Lower lobe of right lung (tissue), 2 donors: ENCODE results near the gene RUVBL2. TPM values are rescaled to one million over a fixed set of nuclear protein-coding genes. Genes with fewer than 3 reads are reported as not detected.
"Not testable (repeated sequence)": the region's sequence is repeated elsewhere in the genome, so short reads cannot be mapped to it uniquely, and the experiment has no call there.

Source experiments
- ATAC-seq, 2 donors: fragments of 200-7000 bp; cut with Tn5 transposase; one replicate each; pipeline ENCODE4 v1.9.1; 2020 to 2022; ENCODE audit warnings: mild to moderate bottlenecking in 2 of 2, moderate library complexity in 2 of 2
- DNase-seq: peaks from one replicate; pipeline ENCODE4 v3.0.0-alpha.2; 2020
- H3K27ac ChIP-seq: fragments of 200-600 bp; one replicate; pipeline ENCODE4 v1.8.0; 2022
- H3K27me3 ChIP-seq: fragments of 200-600 bp; one replicate; pipeline ENCODE4 v1.8.0; 2022; ENCODE audit warnings: low read depth
- H3K36me3 ChIP-seq: fragments of 200-600 bp; one replicate; pipeline ENCODE4 v1.8.0; 2022; ENCODE audit warnings: mild to moderate bottlenecking
- H3K4me1 ChIP-seq: fragments of 200-600 bp; one replicate; pipeline ENCODE4 v1.8.0; 2022
- H3K4me3 ChIP-seq: fragments of 200-600 bp; one replicate; pipeline ENCODE4 v1.8.0; 2022; ENCODE audit warnings: mild to moderate bottlenecking
- H3K9me3 ChIP-seq: fragments of 200-600 bp; one replicate; pipeline ENCODE4 v1.8.0; 2022
- CTCF ChIP-seq: fragments of 200-600 bp; IDR thresholded peaks from one replicate; pipeline ENCODE4 v1.8.0; 2022; ENCODE audit warnings: antibody characterized with exemption, mild to moderate bottlenecking
- intact Hi-C: fragments of 100-400 bp; cut with DNase I; formaldehyde crosslinking; loops from one replicate; pipeline ENCODE4 v1.11.0; 2022
- total RNA-seq: library from RNA; stranded (reverse); fragmentation: NEBNext Ultra II Directional; extraction: Animal tissue kit (Norgen Biotek cat#: 25700); gene quantifications from one replicate; pipeline ENCODE4 v1.2.1, GENCODE V29; 2021
- donor health status: DM: no; HTN: yes; CAD: no; lungs with severe emphysema.

The RUVBL2 gene
- total RNA-seq, 1 donor from 2014 or later = 45.3 TPM

DNA sequence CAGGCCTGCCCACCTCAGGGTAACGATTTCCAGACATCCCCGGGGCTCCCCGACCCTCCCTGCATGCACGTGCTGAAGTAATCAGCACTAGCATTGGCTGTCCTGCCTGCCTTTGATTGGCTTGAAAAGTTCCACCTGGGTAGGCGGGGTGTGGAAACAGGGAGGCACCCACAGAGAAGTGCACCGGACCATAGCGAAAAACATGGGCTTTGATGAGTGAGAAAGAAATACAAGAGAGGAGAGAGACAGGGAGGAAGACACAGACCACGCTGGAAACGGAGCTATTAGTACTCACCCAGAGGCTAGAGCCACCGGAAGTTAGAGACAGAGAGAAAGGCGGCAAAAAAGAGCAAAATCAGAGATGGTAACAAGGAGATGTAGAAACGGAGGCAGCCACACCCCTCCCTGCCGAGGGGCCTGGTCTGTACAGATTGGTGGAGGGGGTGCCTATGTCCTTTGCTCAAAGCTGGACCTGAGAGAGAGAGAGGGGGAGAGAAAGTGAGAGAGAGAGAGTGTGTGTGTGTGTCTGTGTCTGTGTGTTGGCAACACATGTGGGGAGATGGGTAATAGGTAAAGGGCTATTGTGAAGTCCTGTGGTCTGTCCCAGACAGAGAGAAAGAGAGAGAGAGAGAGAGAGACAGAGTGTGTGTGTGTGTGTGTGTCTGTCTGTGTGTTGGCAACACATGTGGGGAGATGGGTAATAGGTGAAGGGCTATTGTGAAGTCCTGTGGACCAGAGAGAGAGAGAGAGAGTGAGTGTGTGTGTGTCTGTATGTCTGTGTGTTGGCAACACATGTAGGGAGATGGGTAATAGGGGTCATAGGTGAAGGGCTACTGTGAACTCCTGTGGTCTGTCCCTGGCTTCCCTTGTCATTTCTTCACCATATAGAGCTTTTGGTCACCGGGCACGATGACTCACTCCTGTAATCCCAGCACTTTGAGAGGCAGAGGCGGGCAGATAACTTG is 27.5 kb downstream of the RUVBL2 start:
- peaks cover 7% of the 10 kb centered on the region for H3K27me3 ChIP-seq
- no peak for TF ChIP-seq CTCF
- no peak overlapping the region for H3K27ac ChIP-seq
- DNase-seq (no peak), ATAC-seq (no peak)
- intact Hi-C loops = no loop called here
- no peaks in the 10 kb centered on the region for H3K36me3 ChIP-seq
- no peaks in the 10 kb centered on the region for H3K9me3 ChIP-seq
- no peak overlapping the region for H3K4me3 ChIP-seq
- peaks cover 21% of the 10 kb centered on the region for H3K4me1 ChIP-seq

DNA sequence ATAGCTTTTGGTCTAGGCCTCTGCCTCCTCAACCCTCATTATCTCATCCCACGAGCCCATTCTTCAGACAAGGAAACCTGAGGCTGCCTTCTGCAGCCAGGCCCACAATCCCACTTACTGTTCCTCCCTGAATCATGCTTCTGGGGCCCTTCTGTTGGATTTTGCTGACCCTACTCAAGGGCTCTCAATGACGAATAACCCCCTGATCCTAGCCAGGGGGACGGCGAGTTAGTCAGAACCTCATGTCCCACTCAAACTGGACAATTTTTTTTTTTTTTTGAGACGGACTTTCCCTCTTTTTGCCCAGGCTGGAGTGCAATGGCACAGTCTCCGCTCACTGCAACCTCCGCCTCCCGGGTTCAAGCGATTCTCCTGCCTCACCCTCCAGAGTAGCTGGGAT is 28.4 kb downstream of the RUVBL2 start:
- H3K36me3 ChIP-seq = no peaks in the 10 kb centered on the region
- no peak overlapping the region for H3K27ac ChIP-seq
- no peak for ATAC-seq
- intact Hi-C loops = no loop called here
- TF ChIP-seq CTCF = no peak
- H3K9me3 ChIP-seq = no peaks in the 10 kb centered on the region
- peaks cover 21% of the 10 kb centered on the region for H3K4me1 ChIP-seq
- H3K27me3 ChIP-seq = peaks cover 7% of the 10 kb centered on the region
- H3K4me3 ChIP-seq = no peak overlapping the region
- no peak for DNase-seq

DNA sequence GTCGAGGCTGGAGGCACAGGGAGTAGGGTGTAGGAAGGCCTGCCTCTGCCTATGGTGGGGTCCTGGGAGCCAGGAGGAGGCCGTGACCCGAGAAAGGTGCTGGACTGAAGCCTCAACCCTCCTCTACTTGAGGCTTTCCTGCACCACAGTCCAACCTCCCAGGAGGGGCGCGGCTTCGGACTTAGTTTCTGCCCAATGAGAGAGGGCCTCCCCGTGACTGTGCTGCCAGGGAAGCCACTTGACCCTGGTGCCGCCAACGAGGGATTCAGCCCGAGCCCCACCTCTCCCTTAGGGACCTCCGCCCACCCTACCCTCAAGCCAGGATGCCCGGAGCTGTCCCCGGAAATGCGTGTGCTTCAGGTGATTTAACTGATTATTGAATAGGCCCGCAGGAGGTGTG is 30.5 kb downstream of the RUVBL2 start, which contains the start of gene CGB3:
CGB3 (minus strand) TSS at position 101 of the 400 bp plus-strand sequence. CDS start 362 bp downstream, outside the sequence.
- H3K4me3 ChIP-seq, intact Hi-C loops, DNase-seq, H3K4me1 ChIP-seq, H3K36me3 ChIP-seq, H3K27me3 ChIP-seq, H3K27ac ChIP-seq, H3K9me3 ChIP-seq, ATAC-seq: not testable (repeated sequence)

DNA sequence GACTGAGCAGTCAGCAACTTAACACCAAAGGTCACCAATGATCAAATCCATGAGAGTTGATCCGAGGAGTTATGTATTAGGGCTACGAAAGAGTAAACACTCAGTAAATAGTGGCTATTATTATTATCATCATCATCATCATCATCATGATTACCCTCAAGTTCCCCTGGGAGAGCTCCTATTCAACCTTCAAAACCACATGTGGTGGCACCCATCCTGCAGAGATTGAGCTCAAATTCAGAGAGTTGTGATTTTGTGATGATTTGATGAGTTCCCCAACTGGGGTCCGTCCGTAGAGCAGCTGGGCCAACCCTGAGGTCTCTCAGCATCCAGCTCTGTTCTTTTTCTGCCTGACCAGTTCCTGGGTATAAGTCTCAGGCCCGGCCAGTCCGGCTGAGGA is 31.4 kb downstream of the RUVBL2 start:
- H3K9me3 ChIP-seq, H3K27ac ChIP-seq, ATAC-seq, H3K4me3 ChIP-seq, H3K27me3 ChIP-seq, H3K4me1 ChIP-seq, H3K36me3 ChIP-seq, DNase-seq, intact Hi-C loops: not testable (repeated sequence)

DNA sequence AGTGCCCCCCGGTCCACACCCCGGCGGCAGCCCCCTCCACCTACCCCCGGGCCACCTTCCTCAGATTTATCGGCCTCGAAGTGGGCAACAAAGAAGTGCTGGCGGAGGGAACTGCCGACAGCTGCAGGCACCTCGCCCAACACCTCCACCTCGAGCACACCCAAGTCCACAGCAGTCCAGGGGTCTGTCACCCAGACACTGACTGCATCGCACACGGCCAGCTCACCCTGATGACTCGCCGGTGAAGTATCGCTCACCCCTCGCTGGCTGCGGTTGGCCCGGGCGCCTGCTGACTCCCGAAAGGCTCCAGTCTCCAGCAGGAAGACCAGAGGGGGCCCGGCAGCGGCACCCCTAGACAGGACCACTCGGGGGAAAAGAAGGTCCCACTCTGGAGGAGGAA is 31.9 kb downstream of the RUVBL2 start:
- intact Hi-C loops, DNase-seq, H3K4me1 ChIP-seq, H3K9me3 ChIP-seq, ATAC-seq, H3K27me3 ChIP-seq, H3K27ac ChIP-seq, H3K36me3 ChIP-seq, H3K4me3 ChIP-seq: not testable (repeated sequence)

GRCh38 chr19:49028686-49029085 is 35.0 kb downstream of the RUVBL2 start:
- H3K4me1 ChIP-seq, H3K36me3 ChIP-seq, H3K27ac ChIP-seq, DNase-seq, H3K4me3 ChIP-seq, intact Hi-C loops, H3K9me3 ChIP-seq, H3K27me3 ChIP-seq, ATAC-seq: not testable (repeated sequence)

DNA sequence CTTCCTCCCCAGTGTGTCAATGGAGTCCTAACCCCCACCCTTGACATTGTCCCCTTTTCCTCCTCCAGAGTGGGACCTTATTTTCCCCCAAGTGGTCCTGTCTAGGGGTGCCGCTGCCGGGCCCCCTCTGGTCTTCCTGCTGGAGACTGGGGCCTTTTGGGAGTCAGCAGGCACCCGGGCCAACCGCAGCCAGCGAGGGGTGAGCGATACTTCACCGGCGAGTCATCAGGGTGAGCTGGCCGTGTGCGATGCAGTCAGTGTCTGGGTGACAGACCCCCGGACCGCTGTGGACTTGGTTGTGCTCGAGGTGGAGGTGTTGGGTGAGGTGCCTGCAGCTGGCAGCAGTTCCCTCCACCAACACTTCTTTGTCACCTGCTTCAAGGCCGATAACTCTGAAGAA is 36.1 kb downstream of the RUVBL2 start:
- H3K4me3 ChIP-seq, H3K4me1 ChIP-seq, DNase-seq, intact Hi-C loops, H3K9me3 ChIP-seq, H3K27me3 ChIP-seq, H3K27ac ChIP-seq, H3K36me3 ChIP-seq, ATAC-seq: not testable (repeated sequence)

DNA sequence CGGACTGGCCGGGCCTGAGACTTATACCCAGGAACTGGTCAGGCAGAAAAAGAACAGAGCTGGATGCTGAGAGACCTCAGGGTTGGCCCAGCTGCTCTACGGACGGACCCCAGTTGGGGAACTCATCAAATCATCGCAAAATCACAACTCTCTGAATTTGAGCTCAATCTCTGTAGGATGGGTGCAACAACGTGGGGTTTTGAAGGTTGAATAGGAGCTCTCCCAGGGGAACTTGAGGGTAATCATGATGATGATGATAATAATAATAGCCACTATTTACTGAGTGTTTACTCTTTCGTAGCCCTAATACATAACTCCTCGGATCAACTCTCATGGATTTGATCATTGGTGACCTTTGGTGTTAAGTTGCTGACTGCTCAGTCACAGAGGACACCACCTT is 36.6 kb downstream of the RUVBL2 start:
- H3K27ac ChIP-seq, H3K4me1 ChIP-seq, ATAC-seq, H3K36me3 ChIP-seq, H3K27me3 ChIP-seq, H3K9me3 ChIP-seq, H3K4me3 ChIP-seq, intact Hi-C loops, DNase-seq: not testable (repeated sequence)
